Activated T-helper 1 cell treated with anti-CD3 and anti-CD28 coated beads, Interleukin-12 subunit alpha, Interleukin-12 subunit beta, Interleukin-2, Interleukin-4 antibody, amounts not matched to agents 30 ng/mL and 10 ng/mL and 1 ng/mL, durations not matched to agents 14 hours and 24 hours and 36 hours (primary cell): Measurements from ENCODE around the gene OR4C12. TPM values are rescaled to one million over a fixed set of nuclear protein-coding genes. Genes with fewer than 3 reads are reported as not detected.
"Not testable (repeated sequence)": the region's sequence is repeated elsewhere in the genome, so short reads cannot be mapped to it uniquely, and the experiment has no call there.

Source experiments
- DNase-seq: peaks from one replicate; pipeline ENCODE4 v3.0.0; 2021; ENCODE audit warnings: low spot score
- H3K27ac Mint-ChIP-seq: one replicate; pipeline ENCODE4 v1.8.0; 2021; ENCODE audit warnings: mild to moderate bottlenecking, mixed read lengths
- H3K27me3 Mint-ChIP-seq: one replicate; pipeline ENCODE4 v1.8.0; 2022; ENCODE audit warnings: mild to moderate bottlenecking, moderate library complexity, mixed read lengths; ENCODE audit not compliant: insufficient read depth
- H3K36me3 Mint-ChIP-seq: one replicate; pipeline ENCODE4 v1.8.0; 2021; ENCODE audit warnings: low read depth, mixed read lengths
- H3K4me1 Mint-ChIP-seq: one replicate; pipeline ENCODE4 v1.8.0; 2021; ENCODE audit warnings: low read depth, mixed read lengths
- H3K4me3 Mint-ChIP-seq: one replicate; pipeline ENCODE4 v1.8.0; 2021; ENCODE audit warnings: mild to moderate bottlenecking, moderate library complexity, mixed read lengths
- H3K9me3 Mint-ChIP-seq: one replicate; pipeline ENCODE4 v1.8.0; 2021; ENCODE audit warnings: mixed read lengths
- intact Hi-C: fragments of 100-400 bp; cut with micrococcal nuclease; formaldehyde crosslinking; loops from one replicate; pipeline ENCODE4 v1.15.1; 2024
- total RNA-seq: library from RNA; stranded (reverse); gene quantifications from 2 replicates; pipeline ENCODE4 v1.2.3, GENCODE V29; 2022

Gene OR4C12
- not detected in 2 replicates for total RNA-seq

DNA sequence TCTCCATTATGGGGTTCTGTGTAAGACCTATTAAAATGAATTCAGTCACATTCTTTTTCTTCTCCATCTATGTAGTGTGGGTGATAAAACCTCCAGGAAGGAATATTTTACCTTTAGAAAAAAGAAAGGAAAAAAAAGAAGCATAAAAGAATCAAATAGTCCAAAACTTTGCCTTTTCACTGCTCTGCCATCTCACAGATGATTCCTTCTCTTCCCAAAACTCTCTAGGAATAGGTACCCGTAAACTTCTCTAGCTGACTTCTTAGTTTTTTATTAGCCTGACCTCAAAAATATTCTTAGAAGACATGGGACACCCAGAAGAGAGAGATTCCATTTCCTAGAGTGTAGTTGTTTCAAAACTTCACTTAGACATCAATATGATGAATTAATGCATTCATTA, at the start of gene OR4C12:
Gene OR4C12, minus strand, starts transcription at position 101 of the 400 bp plus-strand sequence. Its CDS starts 34 bp downstream, at position 67.
- H3K4me1 Mint-ChIP-seq, H3K27ac Mint-ChIP-seq, H3K9me3 Mint-ChIP-seq, intact Hi-C loops, H3K4me3 Mint-ChIP-seq, DNase-seq, H3K36me3 Mint-ChIP-seq, H3K27me3 Mint-ChIP-seq: not testable (repeated sequence)

DNA sequence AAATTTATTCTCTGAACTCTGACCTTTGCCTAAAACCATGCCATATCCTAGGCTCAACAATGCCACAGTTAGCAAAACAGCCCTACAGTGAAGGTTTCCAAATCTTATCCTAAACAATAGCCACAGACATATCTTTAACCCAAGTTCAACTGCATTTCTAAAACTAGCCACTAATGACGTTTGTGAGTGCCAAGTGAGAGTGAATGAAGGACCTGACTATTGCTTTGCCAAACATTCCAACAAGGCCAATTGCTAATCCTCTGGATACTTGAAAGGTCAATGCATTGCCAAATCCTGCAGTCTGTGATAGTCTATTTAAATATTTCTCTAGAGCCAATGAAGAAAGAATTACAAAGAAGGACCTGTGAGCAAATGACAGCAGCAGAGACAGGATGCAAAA, 47.9 kb upstream of the OR4C12 start:
- no peaks in the 10 kb centered on the region for H3K27me3 Mint-ChIP-seq
- H3K9me3 Mint-ChIP-seq: peaks cover 40% of the 10 kb centered on the region
- H3K36me3 Mint-ChIP-seq: no peaks in the 10 kb centered on the region
- no peak for DNase-seq
- intact Hi-C loops: no loop called here
- H3K27ac Mint-ChIP-seq: no peak overlapping the region
- no peaks in the 10 kb centered on the region for H3K4me1 Mint-ChIP-seq
- H3K4me3 Mint-ChIP-seq: no peak overlapping the region

DNA sequence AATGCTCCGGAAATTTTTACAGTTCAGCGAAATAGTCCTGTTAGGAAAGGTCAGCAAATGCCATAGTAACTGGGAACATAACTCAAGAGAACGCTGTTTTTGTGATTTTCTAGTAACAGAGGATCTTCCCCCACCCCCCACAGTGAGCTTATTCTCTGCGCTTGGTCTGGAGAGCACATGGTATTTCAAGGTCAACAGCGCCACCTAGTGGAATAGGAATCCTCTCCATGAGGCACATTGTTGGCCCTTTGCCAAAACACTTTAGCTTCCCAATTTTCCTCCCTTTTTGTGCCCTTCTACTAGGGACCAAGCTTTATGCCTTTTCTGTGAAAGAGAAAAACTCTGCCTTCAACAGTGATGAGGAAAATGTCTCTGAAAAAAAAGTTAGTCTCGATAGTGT, 13.2 kb upstream of the OR4C12 start:
- Mint-ChIP-seq H3K4me3 (no peak overlapping the region), H3K9me3 (no peaks in the 10 kb centered on the region), H3K36me3 (no peaks in the 10 kb centered on the region), H3K27me3 (no peaks in the 10 kb centered on the region), H3K4me1 (no peaks in the 10 kb centered on the region), H3K27ac (no peak overlapping the region)
- intact Hi-C loops: loop anchor here (5.0 to 10.0 kb wide), 2 partner anchors 1688 to 1821 kb away; partner anchors contain the start of gene OR4S1
- no peak for DNase-seq

- H3K9me3 Mint-ChIP-seq, H3K27ac Mint-ChIP-seq, H3K4me1 Mint-ChIP-seq, H3K4me3 Mint-ChIP-seq, DNase-seq, intact Hi-C loops, H3K36me3 Mint-ChIP-seq, H3K27me3 Mint-ChIP-seq: not testable (repeated sequence)
These were observed 8.9 kb downstream of the OR4C12 start for GRCh38 chr11:49973439-49973838.

GRCh38 chr11:49952091-49952490, 30.2 kb downstream of the OR4C12 start, which contains the start of gene OR4C13:
Gene OR4C13 (plus strand): TSS chr11:49952391. CDS start chr11:49952423, 32 bp downstream.
- H3K36me3 Mint-ChIP-seq: no peaks in the 10 kb centered on the region
- DNase-seq: no peak
- intact Hi-C loops: no loop called here
- peaks cover 19% of the 10 kb centered on the region for H3K9me3 Mint-ChIP-seq
- no peak within 1 kb of the TSS for H3K4me3 Mint-ChIP-seq
- no peak within 1 kb of the TSS for H3K27ac Mint-ChIP-seq
- H3K27me3 Mint-ChIP-seq: no peaks in the 10 kb centered on the region
- H3K4me1 Mint-ChIP-seq: no peaks in the 10 kb centered on the region

GRCh38 chr11:49948701-49949100, 33.6 kb downstream of the OR4C12 start:
- not testable (repeated sequence) for H3K36me3 Mint-ChIP-seq, H3K4me3 Mint-ChIP-seq

More at GRCh38 chr11:49948701-49949100, 33.6 kb downstream of the OR4C12 start:
- H3K9me3 Mint-ChIP-seq: peaks cover 20% of the 10 kb centered on the region
- H3K4me1 Mint-ChIP-seq, H3K27me3 Mint-ChIP-seq, H3K27ac Mint-ChIP-seq, intact Hi-C loops, DNase-seq: not testable (repeated sequence)

Other genes starting within 250 kb of the OR4C12 start
- not detected in 2 replicates for gene OR4C13, start 30.1 kb downstream of the OR4C12 start, total RNA-seq
- gene OR4C45, start 50.3 kb upstream of the OR4C12 start, total RNA-seq: not detected in 2 replicates